ENCODE data around the gene ZNF618.

The ZNF618 gene

GRCh38 chr9:114001410-114001685 lies 125.2 kb downstream of the ZNF618 start:
- DNase-seq (ENCODE audit: low read depth, low spot score): no peak

GRCh38 chr9:114001794-114002261 lies 125.7 kb downstream of the ZNF618 start:
- no peak for DNase-seq (ENCODE audit: low read depth, low spot score)

GRCh38 chr9:114002271-114002985 lies 126.3 kb downstream of the ZNF618 start:
- no peak for DNase-seq (ENCODE audit: low read depth, low spot score)

- DNase-seq (ENCODE audit: low read depth, low spot score): no peak
Observed at GRCh38 chr9:114002986-114003350, 126.9 kb downstream of the ZNF618 start.

GRCh38 chr9:114003351-114003750 lies 127.2 kb downstream of the ZNF618 start:
- DNase-seq (ENCODE audit: low read depth, low spot score): no peak

- no peak for DNase-seq (ENCODE audit: low read depth, low spot score)
Observed at GRCh38 chr9:114003758-114004157, 127.6 kb downstream of the ZNF618 start.

- no peak for DNase-seq (ENCODE audit: low read depth, low spot score)
Observed at GRCh38 chr9:114004221-114004716, 128.2 kb downstream of the ZNF618 start.

- DNase-seq (ENCODE audit: low read depth, low spot score): no peak
Observed at GRCh38 chr9:114005371-114006154, 129.5 kb downstream of the ZNF618 start.

- no peak for DNase-seq (ENCODE audit: low read depth, low spot score)
Observed at GRCh38 chr9:114006155-114006550, 130.0 kb downstream of the ZNF618 start.

- no peak for DNase-seq (ENCODE audit: low read depth, low spot score)
Observed at GRCh38 chr9:114006931-114007691, 131.0 kb downstream of the ZNF618 start.

GRCh38 chr9:114007991-114008666 lies 132.0 kb downstream of the ZNF618 start:
- no peak for DNase-seq (ENCODE audit: low read depth, low spot score)

- DNase-seq (ENCODE audit: low read depth, low spot score): no peak
Observed at GRCh38 chr9:114008667-114009410, 132.7 kb downstream of the ZNF618 start.

GRCh38 chr9:114011313-114011712 lies 135.2 kb downstream of the ZNF618 start:
- DNase-seq (ENCODE audit: low read depth, low spot score): no peak

- no peak for DNase-seq (ENCODE audit: low read depth, low spot score)
Observed at GRCh38 chr9:114012126-114012525, 136.0 kb downstream of the ZNF618 start.

- DNase-seq (ENCODE audit: low read depth, low spot score): no peak
Observed at GRCh38 chr9:114014044-114014443, 137.9 kb downstream of the ZNF618 start.

- no peak for DNase-seq (ENCODE audit: low read depth, low spot score)
Observed at GRCh38 chr9:114015607-114016006, 139.5 kb downstream of the ZNF618 start.

GRCh38 chr9:114016101-114016500 lies 140.0 kb downstream of the ZNF618 start:
- no peak for DNase-seq (ENCODE audit: low read depth, low spot score)

GRCh38 chr9:114016629-114017423 lies 140.7 kb downstream of the ZNF618 start:
- DNase-seq (ENCODE audit: low read depth, low spot score): no peak

GRCh38 chr9:114017741-114018715 lies 141.9 kb downstream of the ZNF618 start:
- no peak for DNase-seq (ENCODE audit: low read depth, low spot score)

All from smooth muscle cell of the brain vasculature (primary cell).